Left colon (tissue), 2 donors: ENCODE results near the gene FXYD6. TPM values are rescaled to one million over a fixed set of nuclear protein-coding genes. Genes with fewer than 3 reads are reported as not detected.

ENCODE experiments used
- ATAC-seq: fragments of 200-7000 bp; cut with Tn5 transposase; one replicate; pipeline ENCODE4 v1.9.1; 2020; ENCODE audit warnings: mild to moderate bottlenecking, moderate library complexity
- DNase-seq, 2 donors: peaks; one replicate each; pipeline ENCODE4 v3.0.0-alpha.2; 2020
- intact Hi-C, 2 donors: fragments of 100-400 bp; cut with DNase I in 1 of 2; cut with micrococcal nuclease in 1 of 2; formaldehyde crosslinking; loops; one replicate each; pipeline versions ENCODE4 v1.11.2 to v1.14.0; 2022; cut with DNase I, micrococcal nuclease
- total RNA-seq, 2 donors: library from RNA; stranded (reverse); fragmentation: NEBNext Ultra II Directional; extraction: Animal tissue kit (Norgen Biotek cat#: 25700); gene quantifications; one replicate each; pipeline ENCODE4 v1.2.1, GENCODE V29; 2021
- donor health status: DM: no; HTN: no; CAD: no.
- donor health status: DM: yes; HTN: yes; CAD: no.

FXYD6 gene
- total RNA-seq, 2 donors from 2014 or later = 4.4 to 37.2 TPM

DNA sequence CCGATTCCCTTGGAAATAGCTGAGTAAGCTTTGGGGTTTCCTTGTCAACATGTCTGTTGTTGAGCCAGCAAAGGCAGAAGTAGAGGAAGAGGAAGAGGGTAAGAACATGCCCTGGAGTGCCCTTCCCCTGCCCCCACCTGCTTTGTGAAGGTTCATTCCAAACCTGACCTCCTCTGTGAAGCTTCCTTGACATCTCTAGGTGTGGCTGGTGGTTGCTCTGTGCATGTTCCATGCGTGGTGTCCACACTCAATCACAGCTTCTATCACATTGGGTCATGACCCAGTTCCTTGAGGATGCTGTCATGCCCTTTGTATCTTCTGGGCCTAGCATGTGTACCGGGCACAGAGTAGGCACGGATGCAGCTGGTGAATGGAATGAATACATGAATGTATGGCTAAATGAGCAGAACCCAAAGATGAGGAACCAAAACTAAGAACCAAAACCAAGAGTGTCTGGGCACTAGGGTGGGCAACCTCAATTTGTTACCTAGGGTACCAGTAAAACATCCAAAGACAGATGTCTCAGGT lies 23.7 kb upstream of the FXYD6 start:
- intact Hi-C loops = loop anchor here in 1 of 2 donors (10.0 kb wide), 1 partner anchor 55 kb away; no protein-coding TSS in a partner anchor
- ATAC-seq (no peak), DNase-seq (no peak)

DNA sequence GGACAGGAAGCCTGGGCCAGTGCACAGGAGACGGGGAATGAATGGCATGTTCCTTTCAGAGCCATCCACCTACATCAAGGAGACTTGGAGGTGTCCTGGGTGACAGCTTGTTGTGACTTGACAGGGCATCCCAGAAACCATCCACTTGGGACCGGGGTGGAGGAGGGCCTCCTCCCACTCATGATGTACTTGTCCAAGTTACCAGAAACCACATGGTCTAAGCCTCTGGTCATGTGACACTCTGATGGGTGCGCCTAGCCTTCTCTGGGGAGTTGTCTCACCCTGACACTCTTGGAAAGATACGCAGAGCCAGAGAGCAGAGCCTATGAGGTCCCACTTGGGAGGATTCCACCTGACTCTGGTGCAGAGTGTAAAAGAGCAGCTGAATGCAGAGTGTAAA lies 21.6 kb upstream of the FXYD6 start:
- intact Hi-C loops = no loop called here
- ATAC-seq = no peak
- no peak for DNase-seq

DNA sequence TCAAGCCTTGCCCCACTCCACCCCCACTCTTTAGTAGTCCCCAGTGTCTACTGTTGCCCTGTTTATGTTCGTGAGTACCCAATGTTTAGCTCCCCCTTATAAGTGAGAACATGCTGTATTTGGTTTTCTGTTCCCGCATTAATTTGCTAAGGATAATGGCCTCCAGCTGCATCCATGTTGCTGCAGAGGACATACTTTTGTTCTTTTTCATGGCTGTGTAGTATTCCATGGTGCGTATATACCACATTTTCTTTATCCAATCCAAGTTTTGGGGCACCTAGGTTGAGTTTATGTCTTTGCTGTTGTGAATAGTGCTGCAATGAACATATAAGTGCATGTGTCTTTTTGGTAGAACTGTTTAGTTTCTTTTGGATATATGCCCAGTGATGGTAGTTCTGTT lies 16.2 kb upstream of the FXYD6 start:
- no peak for DNase-seq
- intact Hi-C loops = no loop called here
- ATAC-seq = no peak

DNA sequence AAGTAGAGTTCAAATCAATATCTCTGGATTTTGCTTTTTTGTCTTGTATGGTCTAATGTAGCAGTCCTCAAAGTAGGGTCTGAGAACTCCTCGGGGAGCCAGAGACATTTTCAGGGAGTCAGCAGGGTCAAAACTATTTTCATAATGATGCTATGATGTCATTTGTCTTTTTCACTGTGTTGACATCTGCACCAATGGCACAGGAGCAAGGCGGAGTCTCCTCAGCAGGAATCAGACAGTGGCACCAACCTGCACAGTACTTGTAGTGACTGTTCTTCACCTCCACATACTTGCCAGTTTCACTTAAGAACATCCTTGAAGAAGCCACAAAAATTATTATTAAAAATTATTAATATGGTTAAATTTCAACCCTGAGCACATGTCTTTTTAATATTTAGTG lies 14.9 kb upstream of the FXYD6 start:
- DNase-seq (no peak), ATAC-seq (no peak)
- intact Hi-C loops = no loop called here

DNA sequence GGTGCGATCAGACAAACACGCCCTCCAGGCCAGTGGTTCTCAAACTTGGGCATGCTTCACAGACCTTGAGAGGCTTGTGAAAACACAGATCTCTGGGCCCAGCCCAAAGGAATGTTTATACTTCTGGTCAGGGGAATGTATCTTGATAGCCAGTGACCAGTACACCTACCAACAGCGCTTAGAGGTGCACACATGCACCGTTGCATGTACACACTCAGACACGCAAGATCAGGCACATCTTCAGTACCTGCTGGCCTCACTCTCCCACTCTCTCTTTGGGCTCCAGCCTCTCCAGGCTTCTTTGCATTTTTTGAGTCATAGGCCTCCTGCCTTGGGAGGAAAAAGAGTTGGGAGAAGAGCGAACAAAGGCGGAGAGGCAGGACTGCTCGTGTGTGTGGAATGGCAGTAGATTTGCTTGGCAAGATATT lies 11.7 kb upstream of the FXYD6 start:
- DNase-seq (no peak), ATAC-seq (no peak)
- intact Hi-C loops = no loop called here

DNA sequence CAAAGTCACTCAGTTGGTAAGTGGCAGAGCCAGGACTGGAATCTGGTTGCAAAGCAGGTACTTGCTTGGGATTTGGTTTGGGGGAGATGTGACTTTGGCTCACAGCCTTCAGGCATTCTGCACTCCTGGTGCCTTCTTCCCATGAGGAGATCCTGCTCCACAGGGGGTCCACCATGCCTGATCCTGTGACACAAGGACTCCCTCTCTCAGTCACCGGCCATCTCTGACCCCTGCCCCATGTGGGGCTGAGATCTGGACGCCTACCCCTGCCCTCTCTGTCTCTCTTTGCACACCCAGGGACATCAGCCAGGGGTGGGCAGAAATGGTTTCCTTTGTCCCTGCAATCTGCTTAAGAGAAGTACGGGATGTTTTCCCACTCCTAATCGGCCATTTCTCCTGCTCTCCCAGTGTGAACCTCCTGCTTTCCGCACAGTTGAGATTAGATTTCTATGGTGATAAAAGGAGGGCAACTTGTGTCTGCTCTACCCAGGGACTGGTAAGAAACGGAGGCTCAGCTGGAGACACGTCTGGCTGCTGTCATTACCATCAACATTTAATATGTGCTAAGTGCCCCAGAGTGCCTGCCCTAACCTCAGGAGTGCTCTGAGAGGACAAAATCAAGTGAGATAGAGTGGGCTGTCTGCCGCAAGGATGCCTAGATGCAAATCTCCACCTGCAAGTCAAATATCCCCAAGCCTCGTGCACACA lies 11.1 kb upstream of the FXYD6 start:
- intact Hi-C loops = no loop called here

DNA sequence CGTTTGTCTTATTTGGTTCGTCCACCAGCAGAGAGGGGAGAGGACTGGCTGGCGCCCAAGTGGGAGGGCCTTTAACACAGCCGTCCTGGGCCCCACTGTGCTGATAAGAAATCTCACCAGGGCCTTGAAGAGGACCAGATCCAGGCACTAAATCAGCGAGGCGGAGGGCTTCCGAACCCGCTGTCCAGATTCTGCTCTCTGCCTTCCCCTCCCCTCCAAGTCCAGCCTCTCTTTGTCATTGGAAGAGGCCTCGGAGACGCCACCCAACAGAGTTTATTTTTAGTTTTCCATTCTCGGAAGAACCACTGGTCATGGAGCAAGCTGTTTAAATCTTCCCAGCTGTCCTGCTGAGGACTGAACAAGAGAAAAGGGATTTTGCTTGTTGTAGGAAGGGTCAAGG lies 9.3 kb upstream of the FXYD6 start:
- ATAC-seq (peak; percentile 37), DNase-seq (peak; percentile 50 to 65)
- intact Hi-C loops = no loop called here

More for the DNA sequence above, 11.1 kb upstream of the FXYD6 start:
- DNase-seq = no peak
- no peak for ATAC-seq

DNA sequence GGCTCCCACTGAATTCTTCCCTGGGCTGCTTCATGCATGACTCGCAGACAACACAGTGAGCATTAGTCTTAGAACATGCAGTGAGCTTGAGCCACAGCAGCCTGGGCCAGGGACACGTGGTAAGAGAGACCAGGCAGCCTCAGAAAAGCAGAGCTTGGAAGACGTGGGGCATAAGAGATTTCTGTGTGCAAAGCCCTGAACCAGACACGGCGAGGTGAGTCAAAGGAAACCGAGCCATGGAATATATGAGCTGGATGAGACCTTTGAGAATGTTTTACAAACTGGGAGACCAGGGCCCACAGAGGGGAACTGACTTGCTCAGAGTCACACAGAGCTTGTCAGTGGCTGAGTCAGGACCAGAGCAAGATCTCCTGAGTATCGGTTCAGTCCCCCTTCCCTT lies 8.5 kb upstream of the FXYD6 start:
- DNase-seq (no peak), ATAC-seq (no peak)
- intact Hi-C loops = no loop called here

DNA sequence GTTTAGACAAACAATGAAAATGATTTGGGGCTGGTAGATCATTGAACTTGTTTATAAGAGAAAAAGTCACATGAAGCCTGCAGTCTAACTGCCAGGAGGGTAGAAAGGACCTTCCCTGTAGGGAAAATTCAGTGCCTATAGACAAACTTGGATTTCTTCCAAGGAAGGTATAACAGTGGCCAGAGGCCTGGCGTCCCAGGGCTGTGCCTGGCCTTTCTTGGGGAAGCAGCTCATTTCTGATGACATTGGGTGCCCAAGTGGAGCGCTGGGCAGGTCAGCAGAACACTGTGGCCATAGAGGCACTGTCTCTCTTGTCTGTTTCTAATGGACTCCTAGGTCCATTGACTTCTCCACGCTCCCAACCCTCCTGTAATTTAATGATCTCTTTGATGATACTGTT lies 6.6 kb upstream of the FXYD6 start:
- intact Hi-C loops = no loop called here
- no peak for ATAC-seq

DNA sequence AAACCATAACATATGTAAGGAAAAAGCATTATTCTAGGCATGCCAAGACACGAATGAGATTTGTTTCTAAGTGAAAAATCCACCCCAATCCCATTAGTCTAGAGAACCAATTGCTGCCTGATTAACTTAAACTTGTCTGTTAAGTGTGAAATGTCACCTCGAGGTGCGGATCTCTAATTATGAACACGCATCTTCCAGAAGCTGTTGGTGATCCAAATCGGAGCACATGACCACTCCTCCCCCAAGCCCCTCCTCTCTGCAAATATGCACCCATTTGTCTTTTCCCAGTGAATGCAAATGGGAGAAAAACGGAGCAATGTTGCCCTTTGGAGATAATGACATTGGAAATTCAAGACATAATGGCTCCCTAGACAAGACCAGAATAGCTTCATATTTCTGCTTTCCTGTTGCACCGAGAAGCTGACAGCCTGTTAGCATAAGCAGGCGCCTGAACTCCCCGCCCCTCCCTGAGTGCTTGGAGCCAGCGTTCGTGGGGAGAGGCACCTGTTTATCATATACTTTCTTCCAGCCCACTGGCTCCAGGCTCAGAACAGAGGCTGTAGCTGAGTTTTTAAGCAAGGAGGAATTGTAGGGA lies 6.0 kb upstream of the FXYD6 start:
- intact Hi-C loops = no loop called here
- peak; percentile 58 for ATAC-seq
- DNase-seq = peak in 1 of 2 donors; percentile 60

More for the DNA sequence above, 6.6 kb upstream of the FXYD6 start:
- DNase-seq = no peak

DNA sequence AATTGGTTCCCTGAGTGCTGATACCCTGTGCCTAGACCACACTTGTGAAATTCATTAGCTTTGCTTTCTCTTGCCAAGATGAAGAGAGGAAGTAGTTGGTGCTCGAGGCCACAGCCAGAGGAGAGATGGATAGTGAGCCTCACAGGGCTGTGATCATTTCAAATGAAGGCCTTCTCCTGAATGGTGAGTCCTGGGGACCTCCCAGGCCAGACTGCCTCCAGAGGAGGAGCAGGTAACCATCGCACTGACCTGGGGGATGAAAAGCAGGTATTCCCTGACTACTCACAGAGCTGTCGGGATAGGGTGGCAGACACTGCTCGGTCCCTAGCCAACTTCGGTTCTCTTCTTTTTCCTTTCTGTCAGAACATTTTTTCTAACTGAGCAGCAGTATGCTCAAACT lies 4.8 kb upstream of the FXYD6 start:
- ATAC-seq (no peak), DNase-seq (no peak)
- intact Hi-C loops = no loop called here

DNA sequence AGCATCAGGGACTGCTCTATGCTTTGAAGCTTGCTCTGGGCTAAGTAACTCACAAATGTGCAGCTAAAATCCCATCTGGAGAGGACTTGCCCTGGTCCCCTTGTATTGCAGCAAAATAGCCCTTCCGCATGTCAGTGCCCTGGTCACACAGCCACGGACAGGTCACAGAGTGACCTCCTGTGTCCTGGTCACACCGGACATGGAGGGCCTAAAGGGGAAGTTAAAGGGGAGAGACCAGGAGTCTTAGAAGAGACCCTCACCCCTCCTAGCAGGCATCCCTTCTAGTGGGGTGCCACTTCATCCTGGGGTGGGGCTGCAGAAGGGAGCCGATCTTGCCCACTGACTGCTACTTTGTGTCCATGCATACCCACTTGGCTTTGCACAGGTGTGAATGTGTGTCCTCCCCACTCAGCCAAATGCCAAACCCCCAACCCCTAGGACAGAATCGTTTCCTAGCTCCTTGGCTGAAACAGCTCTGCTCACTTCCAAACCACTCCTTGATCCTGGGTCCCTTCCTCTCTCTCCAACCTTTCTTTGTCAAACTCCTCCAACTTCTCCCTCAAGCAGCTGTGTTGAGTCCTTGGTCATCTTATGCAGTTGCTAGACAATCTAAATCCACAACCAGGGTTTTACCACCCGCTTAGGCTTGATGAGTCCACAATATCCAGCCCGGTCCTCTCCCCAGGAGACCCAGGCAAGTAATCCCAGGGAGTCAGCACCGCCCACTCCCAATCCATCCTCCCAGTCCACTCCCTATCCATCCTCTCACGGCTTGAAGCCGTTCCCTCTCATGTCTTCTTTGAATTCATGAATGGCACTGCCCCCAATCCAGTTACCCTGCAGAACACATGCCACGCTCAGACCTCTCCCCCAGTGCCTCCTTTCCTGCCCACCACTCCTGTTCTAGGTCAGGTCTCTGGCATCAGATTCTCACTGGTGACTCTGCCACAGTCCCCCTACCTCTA lies 3.3 kb upstream of the FXYD6 start:
- DNase-seq = no peak
- no peak for ATAC-seq
- intact Hi-C loops = no loop called here

DNA sequence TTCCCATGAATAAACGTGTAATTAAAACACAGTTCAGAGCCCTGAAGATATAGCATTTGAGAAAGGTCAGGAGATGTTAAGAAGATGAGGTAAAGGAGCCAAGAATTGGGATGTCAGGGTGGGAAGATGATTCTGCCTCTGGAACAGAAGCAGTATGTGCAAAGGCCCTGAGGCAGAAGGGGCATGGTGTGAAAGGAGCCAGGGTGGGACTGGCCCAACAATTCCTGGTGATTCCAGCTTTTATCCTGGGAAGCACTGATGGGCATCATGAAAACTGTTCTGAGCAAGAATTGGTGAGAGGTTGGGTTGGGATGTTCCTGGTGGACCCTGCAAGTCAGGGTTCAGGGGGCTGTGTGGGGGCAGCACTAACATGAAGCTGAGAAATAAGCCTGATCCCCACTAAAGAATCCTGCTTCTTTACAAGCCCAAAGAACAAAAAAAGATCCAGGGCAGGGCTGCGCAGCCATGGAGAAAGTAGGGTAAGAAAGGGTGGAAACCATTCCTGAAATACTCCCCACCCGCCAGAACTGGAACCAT lies 2.5 kb upstream of the FXYD6 start:
- ATAC-seq (no peak), DNase-seq (no peak)
- intact Hi-C loops = no loop called here

DNA sequence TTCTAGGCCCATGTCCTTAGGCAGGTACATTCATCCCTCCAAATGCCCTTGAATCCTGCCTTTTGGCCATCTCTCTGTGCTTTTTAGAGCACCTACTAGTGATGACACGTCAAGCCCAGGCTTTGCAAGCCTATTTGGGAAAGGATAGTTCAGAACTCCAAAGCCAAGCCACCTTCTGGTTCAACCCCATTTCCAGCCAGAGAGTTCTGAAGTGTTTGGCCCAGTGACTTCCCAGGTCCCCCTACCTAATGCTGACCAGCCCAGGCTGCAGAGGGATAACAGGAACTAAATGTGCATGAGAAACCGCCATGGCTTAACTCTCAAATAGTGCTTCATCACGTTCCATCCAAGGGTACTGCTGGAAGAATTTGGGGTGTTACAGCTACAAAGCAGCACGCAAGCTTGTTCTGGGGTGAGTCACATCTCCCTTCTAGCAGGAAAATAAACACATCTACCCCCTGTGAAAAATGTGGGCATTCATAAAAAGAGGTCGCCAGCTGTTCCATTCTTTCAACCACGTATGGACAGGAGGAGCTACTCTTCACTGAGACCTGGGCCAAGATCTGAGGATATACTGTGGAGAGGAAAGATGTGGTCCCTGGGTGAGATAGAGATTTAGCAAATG lies 2.0 kb upstream of the FXYD6 start:
- DNase-seq (no peak), ATAC-seq (no peak)
- intact Hi-C loops = no loop called here

DNA sequence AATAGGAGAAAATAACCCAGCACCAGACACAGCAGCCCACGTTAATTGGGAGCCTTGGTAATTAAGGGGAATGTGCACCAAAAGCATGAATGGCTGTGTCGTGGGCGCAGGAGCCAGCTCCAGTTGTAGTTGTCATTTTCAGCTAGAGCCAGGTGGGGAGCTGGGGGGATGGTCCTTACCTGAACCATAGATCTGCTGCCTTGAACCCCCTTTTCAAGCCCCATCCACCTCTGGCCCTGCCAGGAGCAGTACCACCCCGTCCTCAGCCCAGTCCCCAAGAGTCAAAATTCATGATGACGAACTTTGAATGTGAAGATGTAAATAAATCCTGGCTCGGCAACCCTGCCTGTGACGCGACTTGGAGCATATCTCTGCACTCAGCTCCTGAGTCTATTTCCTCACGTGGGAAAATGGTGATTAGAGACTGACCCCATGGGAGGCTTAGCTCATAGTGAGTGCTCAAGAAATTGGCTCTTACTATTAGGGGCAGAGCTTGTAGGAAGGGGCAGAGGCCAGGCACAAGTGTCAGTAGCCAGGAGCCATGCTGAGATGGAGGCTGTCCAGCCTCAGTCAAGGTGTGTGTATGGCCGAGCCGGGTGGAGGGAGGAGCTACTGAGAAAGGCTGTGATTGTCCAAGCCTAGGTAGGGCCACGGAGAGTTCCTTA lies 794 bp upstream of the FXYD6 start:
- DNase-seq (no peak), ATAC-seq (no peak)
- intact Hi-C loops = no loop called here

DNA sequence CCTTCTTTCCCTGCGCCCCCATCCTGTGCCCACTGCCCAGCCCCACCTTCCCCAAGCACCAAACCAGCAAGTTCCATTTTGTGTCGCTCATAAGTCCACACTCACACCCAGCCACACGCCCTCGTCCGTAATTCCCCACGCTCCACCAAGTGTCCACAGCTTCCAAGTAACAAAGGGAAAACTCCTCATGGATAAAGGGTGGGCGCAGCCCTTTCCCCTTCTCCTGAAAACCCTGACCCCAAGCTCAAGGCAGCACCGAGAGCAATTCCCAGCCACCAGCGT lies 458 bp downstream of the FXYD6 start:
- intact Hi-C loops = no loop called here
- DNase-seq (no peak), ATAC-seq (no peak)

DNA sequence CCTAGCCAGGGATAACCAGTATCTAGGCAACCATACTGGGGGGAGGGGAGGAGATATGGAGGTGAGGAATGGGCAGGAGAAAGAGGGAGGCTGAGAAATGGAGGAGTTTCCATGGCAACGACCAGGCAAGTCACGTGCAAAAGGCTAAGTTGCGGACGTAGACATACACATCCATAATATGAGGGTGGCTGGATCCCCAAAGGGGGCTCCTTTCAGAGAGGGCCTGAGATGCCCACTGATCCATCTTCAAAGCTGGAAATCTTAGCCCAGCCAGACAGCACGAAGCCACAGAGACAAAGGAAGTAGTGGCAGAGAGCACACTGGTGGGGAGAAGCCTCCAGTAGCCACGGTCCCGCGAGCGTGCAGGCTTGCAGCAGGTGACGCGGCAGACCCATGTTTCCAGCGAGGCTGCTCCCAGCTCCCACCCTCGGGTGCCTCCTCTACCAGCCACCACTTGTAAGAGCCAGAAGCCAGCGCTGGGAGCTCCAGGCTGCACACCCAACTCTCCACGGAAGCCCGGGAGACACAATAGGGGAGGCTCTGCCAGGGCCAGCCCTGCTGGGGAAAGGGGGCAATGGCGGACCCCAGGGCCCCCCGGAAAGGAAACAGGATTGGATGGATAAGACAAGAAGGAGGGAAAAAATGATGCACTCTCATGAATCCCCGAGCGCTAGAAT lies 938 bp downstream of the FXYD6 start:
- no peak for DNase-seq
- no peak for ATAC-seq
- intact Hi-C loops = no loop called here

DNA sequence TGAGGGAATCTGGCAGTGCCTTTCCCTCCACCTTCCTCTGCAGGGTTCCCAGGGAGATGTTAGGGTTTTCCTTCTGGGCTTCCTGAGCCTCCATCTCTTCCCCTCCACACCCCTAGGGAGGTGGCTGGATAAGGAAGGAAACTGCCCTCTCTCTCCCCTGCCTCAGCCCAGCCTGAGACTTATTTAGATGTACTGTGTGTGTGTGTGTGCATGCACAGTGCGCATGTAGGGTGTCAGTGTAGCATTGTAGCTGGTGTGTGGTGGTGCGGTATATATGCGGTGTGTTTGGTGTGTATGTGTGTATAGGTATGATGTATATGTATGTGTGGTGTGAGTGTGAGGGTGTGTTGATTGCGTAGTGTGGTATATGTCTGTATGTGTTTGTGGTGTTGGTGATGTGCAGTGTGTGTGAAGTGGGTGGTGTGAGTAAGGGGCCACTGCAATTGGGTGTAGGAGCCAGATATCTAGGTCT lies 1.5 kb downstream of the FXYD6 start:
- ATAC-seq (no peak), DNase-seq (no peak)
- intact Hi-C loops = no loop called here
